HG03097 (cell line): ENCODE measurements around the gene SLITRK5.

ENCODE experiments used
- ATAC-seq: cut with Tn5 transposase; IDR thresholded peaks from one replicate; pipeline ENCODE4 v1.9.1; 2021; ENCODE audit not compliant: unreplicated experiment, low FRiP score

Gene SLITRK5, protein sequence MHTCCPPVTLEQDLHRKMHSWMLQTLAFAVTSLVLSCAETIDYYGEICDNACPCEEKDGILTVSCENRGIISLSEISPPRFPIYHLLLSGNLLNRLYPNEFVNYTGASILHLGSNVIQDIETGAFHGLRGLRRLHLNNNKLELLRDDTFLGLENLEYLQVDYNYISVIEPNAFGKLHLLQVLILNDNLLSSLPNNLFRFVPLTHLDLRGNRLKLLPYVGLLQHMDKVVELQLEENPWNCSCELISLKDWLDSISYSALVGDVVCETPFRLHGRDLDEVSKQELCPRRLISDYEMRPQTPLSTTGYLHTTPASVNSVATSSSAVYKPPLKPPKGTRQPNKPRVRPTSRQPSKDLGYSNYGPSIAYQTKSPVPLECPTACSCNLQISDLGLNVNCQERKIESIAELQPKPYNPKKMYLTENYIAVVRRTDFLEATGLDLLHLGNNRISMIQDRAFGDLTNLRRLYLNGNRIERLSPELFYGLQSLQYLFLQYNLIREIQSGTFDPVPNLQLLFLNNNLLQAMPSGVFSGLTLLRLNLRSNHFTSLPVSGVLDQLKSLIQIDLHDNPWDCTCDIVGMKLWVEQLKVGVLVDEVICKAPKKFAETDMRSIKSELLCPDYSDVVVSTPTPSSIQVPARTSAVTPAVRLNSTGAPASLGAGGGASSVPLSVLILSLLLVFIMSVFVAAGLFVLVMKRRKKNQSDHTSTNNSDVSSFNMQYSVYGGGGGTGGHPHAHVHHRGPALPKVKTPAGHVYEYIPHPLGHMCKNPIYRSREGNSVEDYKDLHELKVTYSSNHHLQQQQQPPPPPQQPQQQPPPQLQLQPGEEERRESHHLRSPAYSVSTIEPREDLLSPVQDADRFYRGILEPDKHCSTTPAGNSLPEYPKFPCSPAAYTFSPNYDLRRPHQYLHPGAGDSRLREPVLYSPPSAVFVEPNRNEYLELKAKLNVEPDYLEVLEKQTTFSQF

DNA sequence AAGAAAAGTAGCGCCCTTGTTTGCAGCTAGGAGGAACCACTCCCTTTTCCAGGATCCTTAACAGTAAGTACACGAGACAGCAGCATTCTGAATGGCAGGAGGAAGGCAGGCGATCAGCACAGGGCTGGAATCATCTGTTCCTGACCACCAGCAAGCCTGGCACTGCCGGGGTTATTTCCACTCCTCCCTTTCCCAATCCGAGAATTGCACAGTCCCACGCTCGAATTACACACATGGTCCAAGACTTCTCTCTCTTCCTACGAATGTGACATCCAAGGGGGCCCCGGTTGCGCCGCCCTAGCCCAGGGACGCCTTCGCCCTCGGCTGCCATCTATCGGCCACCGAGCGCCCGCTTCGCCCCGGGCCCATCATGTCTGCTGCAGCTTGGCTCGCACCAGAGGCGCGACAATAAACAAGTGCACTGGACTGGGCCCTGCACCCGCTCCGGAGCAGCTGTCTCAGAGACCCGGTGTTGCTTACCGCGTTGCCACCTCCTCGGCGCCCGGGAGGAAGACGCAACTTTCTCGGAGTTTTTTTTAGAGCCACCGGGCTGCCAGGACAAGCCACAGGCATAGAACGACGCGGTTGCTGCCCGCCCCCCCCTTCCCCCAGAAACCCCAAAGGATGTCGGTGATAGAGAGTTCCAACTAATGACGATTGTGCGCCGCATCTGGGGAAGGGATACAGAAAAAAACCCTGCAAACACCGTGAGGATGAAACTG is at the start of gene SLITRK5:
Gene SLITRK5, plus strand, starts transcription at position 341 of the 722 bp plus-strand sequence. CDS start 4,018 bp downstream, outside the sequence.
- peak; percentile 94 for ATAC-seq

GRCh38 chr13:87622971-87623370 is 48.2 kb upstream of the SLITRK5 start:
- ATAC-seq, result no peak

DNA sequence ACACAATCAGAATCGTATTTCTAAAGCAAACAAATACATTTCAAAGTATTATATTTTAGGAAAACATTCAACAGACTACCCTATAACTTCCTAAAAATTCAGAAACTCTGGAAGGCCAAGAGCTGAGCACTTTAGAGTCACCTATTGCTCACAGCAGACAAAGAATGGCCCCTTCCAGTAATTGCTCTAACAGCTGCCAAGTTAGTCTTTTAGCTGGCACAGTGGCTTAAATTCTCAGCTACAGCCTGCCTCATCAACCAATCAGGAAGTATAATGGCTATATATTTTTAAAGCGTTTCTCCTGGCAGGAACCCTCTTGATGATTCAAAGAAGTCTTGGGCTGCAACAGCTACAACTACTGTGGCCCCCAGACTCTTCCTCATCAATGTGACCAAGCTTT is 14.9 kb upstream of the SLITRK5 start:
- no peak for ATAC-seq

GRCh38 chr13:87661471-87661870 is 9.7 kb upstream of the SLITRK5 start:
- ATAC-seq, result no peak

- ATAC-seq, result no peak
Measured at GRCh38 chr13:87666831-87667230, 4.3 kb upstream of the SLITRK5 start.

GRCh38 chr13:87667686-87668085 is 3.5 kb upstream of the SLITRK5 start:
- no peak for ATAC-seq

DNA sequence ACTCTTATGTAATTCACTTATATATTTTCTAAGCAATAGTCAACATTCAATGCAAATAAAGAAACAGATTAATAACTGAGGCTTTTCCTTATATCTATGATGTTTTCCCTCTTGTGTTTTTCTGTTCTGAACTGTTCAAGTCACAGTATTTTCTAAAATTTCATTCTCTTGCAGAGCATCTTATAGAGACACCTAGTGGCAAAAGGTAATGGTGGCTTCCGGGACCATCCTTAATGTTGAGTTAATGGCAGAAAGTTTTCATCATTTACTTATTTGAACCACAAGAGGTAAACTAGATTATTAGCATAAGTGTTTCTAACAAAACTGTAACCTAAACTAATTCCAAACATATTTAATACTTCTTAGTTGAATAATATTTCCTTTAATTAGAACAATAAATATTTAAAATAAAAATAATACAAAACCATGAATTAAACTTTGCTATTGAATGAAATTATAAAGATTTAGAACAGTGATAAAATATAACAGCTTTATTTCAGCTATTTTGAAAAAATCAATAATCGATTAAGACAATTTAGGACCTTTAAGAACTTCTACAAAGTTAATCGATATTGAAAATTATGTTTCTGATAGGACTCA is 1.7 kb upstream of the SLITRK5 start:
- no peak for ATAC-seq

DNA sequence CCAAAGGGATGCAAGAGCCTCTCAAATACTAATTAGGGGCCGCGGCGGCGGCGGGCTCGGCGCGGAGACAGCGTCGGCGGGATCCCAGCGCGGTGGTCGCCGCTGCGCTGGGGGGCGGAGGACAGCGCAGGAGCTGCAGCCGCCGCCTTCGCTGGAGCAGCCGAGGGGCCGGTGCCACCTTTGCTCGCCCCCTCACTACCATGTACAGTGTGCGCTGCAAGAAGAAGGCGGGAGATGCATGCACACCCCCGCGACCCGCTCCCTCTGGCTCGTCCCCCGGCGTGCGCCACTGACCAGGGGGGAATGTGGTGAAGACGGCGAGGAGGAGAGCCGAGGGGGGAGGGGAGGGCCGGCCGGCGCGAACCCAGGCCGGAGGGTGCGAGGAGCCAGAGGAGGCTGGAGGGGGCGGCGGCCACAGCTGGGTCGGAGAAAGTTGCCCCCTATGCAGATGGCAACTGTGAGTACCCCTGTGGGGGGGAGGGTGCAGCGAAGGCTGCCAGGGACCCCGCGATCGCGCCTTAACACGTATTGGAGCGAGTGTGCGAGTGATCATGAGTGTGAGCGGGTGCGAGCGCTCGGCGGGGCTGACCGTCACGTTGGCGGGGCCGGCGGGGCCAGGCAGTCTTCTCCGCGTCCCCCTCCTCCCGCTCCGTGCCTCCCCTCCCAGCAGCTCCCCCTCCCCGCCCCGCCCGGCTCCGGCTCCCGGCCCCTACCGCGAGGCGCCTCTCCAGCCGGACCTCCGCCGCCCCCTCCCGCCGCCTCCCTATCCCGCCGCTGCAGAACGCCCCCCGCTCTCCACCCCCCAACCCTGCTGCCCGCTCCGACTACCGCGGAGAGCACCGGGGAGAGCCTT is 808 bp downstream of the SLITRK5 start:
- no peak for ATAC-seq

DNA sequence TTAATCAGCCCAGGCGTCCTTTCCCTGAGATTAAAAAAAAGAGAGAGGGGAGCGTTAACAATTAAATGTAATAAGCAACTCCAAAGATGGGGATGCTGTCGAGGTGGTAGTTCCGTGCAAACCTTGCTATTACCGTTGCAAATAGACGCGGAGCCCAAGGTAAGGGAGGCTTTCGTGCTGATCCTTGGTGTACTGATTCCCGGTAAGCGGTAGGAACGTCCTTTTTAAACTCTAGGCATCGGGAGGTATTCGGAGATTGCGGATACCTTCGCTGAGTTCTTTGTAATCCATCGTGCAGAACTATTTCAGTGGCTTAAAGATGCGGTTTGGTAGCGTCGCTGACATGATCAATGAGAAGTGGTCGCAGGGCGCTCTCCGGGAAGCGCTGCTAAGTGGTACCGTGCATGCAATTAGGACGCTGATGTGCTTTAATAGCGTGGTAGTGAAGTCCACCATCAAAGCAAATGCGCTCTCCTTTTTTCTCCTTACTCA is 3.1 kb downstream of the SLITRK5 start:
- no peak for ATAC-seq

DNA sequence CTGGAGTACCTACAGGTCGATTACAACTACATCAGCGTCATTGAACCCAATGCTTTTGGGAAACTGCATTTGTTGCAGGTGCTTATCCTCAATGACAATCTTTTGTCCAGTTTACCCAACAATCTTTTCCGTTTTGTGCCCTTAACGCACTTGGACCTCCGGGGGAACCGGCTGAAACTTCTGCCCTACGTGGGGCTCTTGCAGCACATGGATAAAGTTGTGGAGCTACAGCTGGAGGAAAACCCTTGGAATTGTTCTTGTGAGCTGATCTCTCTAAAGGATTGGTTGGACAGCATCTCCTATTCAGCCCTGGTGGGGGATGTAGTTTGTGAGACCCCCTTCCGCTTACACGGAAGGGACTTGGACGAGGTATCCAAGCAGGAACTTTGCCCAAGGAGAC is 4.7 kb downstream of the SLITRK5 start:
- ATAC-seq, result no peak

DNA sequence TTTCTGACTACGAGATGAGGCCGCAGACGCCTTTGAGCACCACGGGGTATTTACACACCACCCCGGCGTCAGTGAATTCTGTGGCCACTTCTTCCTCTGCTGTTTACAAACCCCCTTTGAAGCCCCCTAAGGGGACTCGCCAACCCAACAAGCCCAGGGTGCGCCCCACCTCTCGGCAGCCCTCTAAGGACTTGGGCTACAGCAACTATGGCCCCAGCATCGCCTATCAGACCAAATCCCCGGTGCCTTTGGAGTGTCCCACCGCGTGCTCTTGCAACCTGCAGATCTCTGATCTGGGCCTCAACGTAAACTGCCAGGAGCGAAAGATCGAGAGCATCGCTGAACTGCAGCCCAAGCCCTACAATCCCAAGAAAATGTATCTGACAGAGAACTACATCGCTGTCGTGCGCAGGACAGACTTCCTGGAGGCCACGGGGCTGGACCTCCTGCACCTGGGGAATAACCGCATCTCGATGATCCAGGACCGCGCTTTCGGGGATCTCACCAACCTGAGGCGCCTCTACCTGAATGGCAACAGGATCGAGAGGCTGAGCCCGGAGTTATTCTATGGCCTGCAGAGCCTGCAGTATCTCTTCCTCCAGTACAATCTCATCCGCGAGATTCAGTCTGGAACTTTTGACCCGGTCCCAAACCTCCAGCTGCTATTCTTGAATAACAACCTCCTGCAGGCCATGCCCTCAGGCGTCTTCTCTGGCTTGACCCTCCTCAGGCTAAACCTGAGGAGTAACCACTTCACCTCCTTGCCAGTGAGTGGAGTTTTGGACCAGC is 5.3 kb downstream of the SLITRK5 start:
- ATAC-seq, result no peak

DNA sequence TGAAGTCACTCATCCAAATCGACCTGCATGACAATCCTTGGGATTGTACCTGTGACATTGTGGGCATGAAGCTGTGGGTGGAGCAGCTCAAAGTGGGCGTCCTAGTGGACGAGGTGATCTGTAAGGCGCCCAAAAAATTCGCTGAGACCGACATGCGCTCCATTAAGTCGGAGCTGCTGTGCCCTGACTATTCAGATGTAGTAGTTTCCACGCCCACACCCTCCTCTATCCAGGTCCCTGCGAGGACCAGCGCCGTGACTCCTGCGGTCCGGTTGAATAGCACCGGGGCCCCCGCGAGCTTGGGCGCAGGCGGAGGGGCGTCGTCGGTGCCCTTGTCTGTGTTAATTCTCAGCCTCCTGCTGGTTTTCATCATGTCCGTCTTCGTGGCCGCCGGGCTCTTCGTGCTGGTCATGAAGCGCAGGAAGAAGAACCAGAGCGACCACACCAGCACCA is 5.9 kb downstream of the SLITRK5 start:
- ATAC-seq, result no peak

GRCh38 chr13:87677496-87678371 is 6.6 kb downstream of the SLITRK5 start:
- no peak for ATAC-seq

- no peak for ATAC-seq
Measured at GRCh38 chr13:87678372-87678752, 7.2 kb downstream of the SLITRK5 start.

- no peak for ATAC-seq
Measured at GRCh38 chr13:87680298-87680697, 9.1 kb downstream of the SLITRK5 start.

- ATAC-seq, result no peak
Measured at GRCh38 chr13:87684850-87685742, 13.9 kb downstream of the SLITRK5 start.

- ATAC-seq, result no peak
Measured at GRCh38 chr13:87696458-87696857, 25.3 kb downstream of the SLITRK5 start.
